ENCODE measurements around the gene RPL15.

DNA sequence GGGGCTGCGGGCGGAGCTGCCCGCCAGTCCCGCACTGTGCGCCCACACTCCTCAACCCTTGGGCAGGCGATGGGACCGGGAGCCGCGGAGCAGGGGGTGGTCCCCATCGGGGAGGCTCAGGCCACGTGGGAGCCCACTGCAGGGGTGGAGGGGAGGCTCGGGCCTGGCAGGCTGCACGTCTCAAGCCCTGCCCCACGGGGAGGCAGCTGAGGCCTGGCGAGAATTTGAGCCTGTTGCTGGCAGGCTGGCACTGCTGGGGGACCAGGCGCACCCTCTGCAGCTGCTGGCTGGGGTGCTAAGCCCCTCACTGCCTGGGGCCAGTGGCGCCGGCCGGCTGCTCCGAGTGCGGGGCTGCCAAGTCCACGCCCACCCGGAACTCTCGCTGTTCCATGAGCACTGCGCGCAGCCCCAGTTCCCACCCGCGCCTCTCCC is 34.4 kb upstream of the RPL15 start:
- TF ChIP-seq, protein P1, sequence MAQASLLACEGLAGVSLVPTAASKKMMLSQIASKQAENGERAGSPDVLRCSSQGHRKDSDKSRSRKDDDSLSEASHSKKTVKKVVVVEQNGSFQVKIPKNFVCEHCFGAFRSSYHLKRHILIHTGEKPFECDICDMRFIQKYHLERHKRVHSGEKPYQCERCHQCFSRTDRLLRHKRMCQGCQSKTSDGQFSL (CRISPR knock-in tag; IDR thresholded peaks at IDR 0.05): no peak
- TF ChIP-seq ZNF629 (CRISPR knock-in tag; conservative IDR thresholded peaks at IDR 0.05): no peak
- TF ChIP-seq, protein P2, sequence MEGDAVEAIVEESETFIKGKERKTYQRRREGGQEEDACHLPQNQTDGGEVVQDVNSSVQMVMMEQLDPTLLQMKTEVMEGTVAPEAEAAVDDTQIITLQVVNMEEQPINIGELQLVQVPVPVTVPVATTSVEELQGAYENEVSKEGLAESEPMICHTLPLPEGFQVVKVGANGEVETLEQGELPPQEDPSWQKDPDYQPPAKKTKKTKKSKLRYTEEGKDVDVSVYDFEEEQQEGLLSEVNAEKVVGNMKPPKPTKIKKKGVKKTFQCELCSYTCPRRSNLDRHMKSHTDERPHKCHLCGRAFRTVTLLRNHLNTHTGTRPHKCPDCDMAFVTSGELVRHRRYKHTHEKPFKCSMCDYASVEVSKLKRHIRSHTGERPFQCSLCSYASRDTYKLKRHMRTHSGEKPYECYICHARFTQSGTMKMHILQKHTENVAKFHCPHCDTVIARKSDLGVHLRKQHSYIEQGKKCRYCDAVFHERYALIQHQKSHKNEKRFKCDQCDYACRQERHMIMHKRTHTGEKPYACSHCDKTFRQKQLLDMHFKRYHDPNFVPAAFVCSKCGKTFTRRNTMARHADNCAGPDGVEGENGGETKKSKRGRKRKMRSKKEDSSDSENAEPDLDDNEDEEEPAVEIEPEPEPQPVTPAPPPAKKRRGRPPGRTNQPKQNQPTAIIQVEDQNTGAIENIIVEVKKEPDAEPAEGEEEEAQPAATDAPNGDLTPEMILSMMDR (CRISPR knock-in tag; IDR thresholded peaks at IDR 0.05): no peak
- no peak for TF ChIP-seq SOX6 (IDR thresholded peaks at IDR 0.05)
- no peak for TF ChIP-seq SOX6 (CRISPR knock-in tag; IDR thresholded peaks at IDR 0.05)
- no peak for TF ChIP-seq KLF16 (CRISPR knock-in tag; IDR thresholded peaks at IDR 0.05)
- TF ChIP-seq, protein P3, sequence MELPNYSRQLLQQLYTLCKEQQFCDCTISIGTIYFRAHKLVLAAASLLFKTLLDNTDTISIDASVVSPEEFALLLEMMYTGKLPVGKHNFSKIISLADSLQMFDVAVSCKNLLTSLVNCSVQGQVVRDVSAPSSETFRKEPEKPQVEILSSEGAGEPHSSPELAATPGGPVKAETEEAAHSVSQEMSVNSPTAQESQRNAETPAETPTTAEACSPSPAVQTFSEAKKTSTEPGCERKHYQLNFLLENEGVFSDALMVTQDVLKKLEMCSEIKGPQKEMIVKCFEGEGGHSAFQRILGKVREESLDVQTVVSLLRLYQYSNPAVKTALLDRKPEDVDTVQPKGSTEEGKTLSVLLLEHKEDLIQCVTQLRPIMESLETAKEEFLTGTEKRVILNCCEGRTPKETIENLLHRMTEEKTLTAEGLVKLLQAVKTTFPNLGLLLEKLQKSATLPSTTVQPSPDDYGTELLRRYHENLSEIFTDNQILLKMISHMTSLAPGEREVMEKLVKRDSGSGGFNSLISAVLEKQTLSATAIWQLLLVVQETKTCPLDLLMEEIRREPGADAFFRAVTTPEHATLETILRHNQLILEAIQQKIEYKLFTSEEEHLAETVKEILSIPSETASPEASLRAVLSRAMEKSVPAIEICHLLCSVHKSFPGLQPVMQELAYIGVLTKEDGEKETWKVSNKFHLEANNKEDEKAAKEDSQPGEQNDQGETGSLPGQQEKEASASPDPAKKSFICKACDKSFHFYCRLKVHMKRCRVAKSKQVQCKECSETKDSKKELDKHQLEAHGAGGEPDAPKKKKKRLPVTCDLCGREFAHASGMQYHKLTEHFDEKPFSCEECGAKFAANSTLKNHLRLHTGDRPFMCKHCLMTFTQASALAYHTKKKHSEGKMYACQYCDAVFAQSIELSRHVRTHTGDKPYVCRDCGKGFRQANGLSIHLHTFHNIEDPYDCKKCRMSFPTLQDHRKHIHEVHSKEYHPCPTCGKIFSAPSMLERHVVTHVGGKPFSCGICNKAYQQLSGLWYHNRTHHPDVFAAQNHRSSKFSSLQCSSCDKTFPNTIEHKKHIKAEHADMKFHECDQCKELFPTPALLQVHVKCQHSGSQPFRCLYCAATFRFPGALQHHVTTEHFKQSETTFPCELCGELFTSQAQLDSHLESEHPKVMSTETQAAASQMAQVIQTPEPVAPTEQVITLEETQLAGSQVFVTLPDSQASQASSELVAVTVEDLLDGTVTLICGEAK (IDR thresholded peaks at IDR 0.05): no peak
- TF ChIP-seq, protein P3 (CRISPR knock-in tag; IDR thresholded peaks at IDR 0.05): no peak
- TF ChIP-seq MXD4 (CRISPR knock-in tag; IDR thresholded peaks at IDR 0.05): no peak
- no peak for TF ChIP-seq POLR2A (IDR thresholded peaks at IDR 0.05; ENCODE audit: insufficient read depth in 1 of 2, low read depth in 2 of 2, low read length in 2 of 2)
